HepG2 (cell line): ENCODE results near the gene HNRNPC. TPM values are rescaled to one million over a fixed set of nuclear protein-coding genes. Genes with fewer than 3 reads are reported as not detected.
A peak's percentile ranks its signal among the peaks of the same experiment; 100 is the strongest.

ENCODE experiments used
- ARID3A ChIP-seq: IDR thresholded peaks from 2 replicates; pipeline ENCODE4 v1.6.1; 2012; ENCODE audit warnings: low read depth, low read length, improper control_type of control experiment
- ASH2L ChIP-seq: fragments of 300-600, 200-600 bp; sonication (generic); IDR thresholded peaks from 2 replicates; pipeline ENCODE4 v1.7.0; 2017; ENCODE audit warnings: low read depth, mild to moderate bottlenecking, moderate library complexity, mixed read lengths, low read length; ENCODE audit not compliant: insufficient read length
- ATM ChIP-seq: fragments of 450-650 bp; IDR thresholded peaks from 2 replicates; pipeline ENCODE4 v1.7.1; 2017; ENCODE audit warnings: mild to moderate bottlenecking, borderline replicate concordance
- CERS6 ChIP-seq: sonication (generic); formaldehyde crosslinking; IDR thresholded peaks from 2 replicates; pipeline ENCODE4 v1.5.0; 2020; ENCODE audit warnings: missing genetic modification reagents
- CSRNP1 ChIP-seq: sonication (generic); formaldehyde crosslinking; IDR thresholded peaks from 2 replicates; pipeline ENCODE4 v1.8.1; 2023; ENCODE audit warnings: mild to moderate bottlenecking, missing genetic modification reagents
- FOXC1 ChIP-seq: sonication (generic); formaldehyde crosslinking; IDR thresholded peaks from 2 replicates; pipeline ENCODE4 v1.8.0; 2022; ENCODE audit warnings: mild to moderate bottlenecking, missing genetic modification reagents, borderline replicate concordance
- GTF2F1 ChIP-seq: fragments of 150-350 bp; IDR thresholded peaks from 2 replicates; pipeline ENCODE4 v1.6.1; 2014; ENCODE audit warnings: low read length
- HMG20B ChIP-seq: conservative IDR thresholded peaks from 2 replicates; pipeline ENCODE4 v1.6.1; 2016; ENCODE audit warnings: missing genetic modification reagents, missing compliant biosample characterization
- HOXA7 ChIP-seq: sonication (generic); formaldehyde crosslinking; IDR thresholded peaks from 2 replicates; pipeline ENCODE4 v1.8.1; 2022; ENCODE audit warnings: mild to moderate bottlenecking, missing genetic modification reagents, moderate library complexity
- MXD4 ChIP-seq: IDR thresholded peaks from 2 replicates; pipeline ENCODE4 v1.6.1; 2016; ENCODE audit warnings: mild to moderate bottlenecking, missing biosample characterization, missing genetic modification reagents
- MYNN ChIP-seq: sonication (generic); formaldehyde crosslinking; IDR thresholded peaks from 2 replicates; pipeline ENCODE4 v1.4.0; 2020; ENCODE audit warnings: mild to moderate bottlenecking, low read depth, missing genetic modification reagents
- NFE2L2 ChIP-seq: fragments of 150-350 bp; IDR thresholded peaks from 2 replicates; pipeline ENCODE4 v1.6.1; 2014; ENCODE audit warnings: low read length
- PITX1 ChIP-seq: sonication (generic); formaldehyde crosslinking; IDR thresholded peaks from 2 replicates; pipeline ENCODE4 v1.5.1; 2020; ENCODE audit warnings: mild to moderate bottlenecking, missing genetic modification reagents
- RAD21 ChIP-seq: fragments of 450-650 bp; formaldehyde crosslinking; IDR thresholded peaks from 2 replicates; pipeline ENCODE4 v1.5.0; 2020; ENCODE audit warnings: mild to moderate bottlenecking
- RFX5 ChIP-seq: IDR thresholded peaks from 2 replicates; pipeline ENCODE4 v1.6.1; 2011; ENCODE audit warnings: low read depth, low read length, improper control_type of control experiment
- SCMH1 ChIP-seq: sonication (generic); formaldehyde crosslinking; IDR thresholded peaks from 2 replicates; pipeline ENCODE4 v1.9.0; 2021; ENCODE audit warnings: missing genetic modification reagents, mild to moderate bottlenecking, borderline replicate concordance
- TBX3 ChIP-seq: fragments of 450-650 bp; IDR thresholded peaks from 2 replicates; pipeline ENCODE4 v1.6.1; 2017; ENCODE audit warnings: antibody characterized with exemption, mild to moderate bottlenecking, inconsistent platforms, borderline replicate concordance
- ZKSCAN5 ChIP-seq: sonication (generic); formaldehyde crosslinking; IDR thresholded peaks from 2 replicates; pipeline ENCODE4 v1.5.1; 2020; ENCODE audit warnings: mild to moderate bottlenecking, missing genetic modification reagents
- ZMAT3 ChIP-seq: sonication (generic); formaldehyde crosslinking; conservative IDR thresholded peaks from 2 replicates; pipeline ENCODE4 v1.7.0; 2021; ENCODE audit warnings: missing genetic modification reagents
- ZNF251 ChIP-seq: sonication (generic); formaldehyde crosslinking; IDR thresholded peaks from 2 replicates; pipeline ENCODE4 v1.9.0; 2021; ENCODE audit warnings: mild to moderate bottlenecking, missing genetic modification reagents
- ZNF460 ChIP-seq: sonication (generic); formaldehyde crosslinking; IDR thresholded peaks from 2 replicates; pipeline ENCODE4 v1.5.1; 2020; ENCODE audit warnings: missing genetic modification reagents, mild to moderate bottlenecking, borderline replicate concordance
- polyA plus RNA-seq, 8 experiments: library from polyadenylated mRNA; depleted of rRNA in 3 of 8; stranded (reverse) in 7 of 8; unstranded in 1 of 8; fragments of >200 nt; fragmentation: Illumina TruSeq in 4 of 8; extraction: Trizol in 4 of 8; gene quantifications; 2 replicates each; pipeline versions ENCODE4 v1.2.1 to v1.2.3, GENCODE V29; 2011 to 2016; ENCODE audit warnings: low read depth in 4 of 8, missing spikeins in 1 of 8, mixed read lengths in 1 of 8; ENCODE audit not compliant: insufficient read depth in 1 of 8
- total RNA-seq, 5 experiments: library from RNA; depleted of rRNA; stranded (reverse); fragments of >200 nt; fragmentation: Illumina TruSeq; extraction: Trizol; gene quantifications; 2 replicates each; pipeline ENCODE4 v1.2.3, GENCODE V29; 2016; ENCODE audit warnings: low read depth in 1 of 5
- TF ChIP-seq, protein P1 (sequence below): IDR thresholded peaks from 2 replicates; pipeline ENCODE4 v1.4.0; 2020; ENCODE audit warnings: mild to moderate bottlenecking, missing genetic modification reagents
- TF ChIP-seq, protein P2 (sequence below): sonication (generic); formaldehyde crosslinking; conservative IDR thresholded peaks from 2 replicates; pipeline ENCODE4 v1.4.0; 2020; ENCODE audit warnings: missing genetic modification reagents

The HNRNPC gene
- total and polyA plus RNA-seq, 2 of the 13 experiments (the other 11 are each of a cell fraction or from before 2014, with no cell fraction given), result 628 to 1,099 TPM

DNA sequence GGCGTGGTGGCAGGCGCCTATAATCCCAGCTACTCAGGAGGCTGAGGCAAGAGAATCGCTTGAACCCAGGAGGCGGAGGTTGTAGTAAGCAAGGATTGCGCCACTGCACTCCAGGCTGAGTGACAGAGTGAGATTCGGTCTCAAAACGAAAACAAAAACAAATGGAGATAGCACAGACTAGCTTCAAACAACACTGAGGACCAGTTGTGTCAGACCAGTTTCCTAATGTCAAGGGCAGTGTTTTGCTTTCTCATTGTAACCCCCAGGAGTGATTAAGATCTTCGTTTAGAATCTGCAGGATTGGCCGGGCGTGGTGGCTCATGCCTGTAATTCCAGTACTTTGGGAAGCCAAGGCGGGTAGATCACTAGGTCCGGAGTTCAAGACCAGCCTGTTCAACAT is 29.1 kb upstream of the HNRNPC start (continued):
- TF ChIP-seq ZNF251, result no peak
- TF ChIP-seq HOXA7 (CRISPR knock-in tag), result no peak
- no peak for TF ChIP-seq ASH2L
- no peak for TF ChIP-seq GTF2F1
- no peak for TF ChIP-seq CERS6 (CRISPR knock-in tag)
- no peak for TF ChIP-seq ARID3A
- TF ChIP-seq RFX5, result no peak
- TF ChIP-seq FOXC1 (CRISPR knock-in tag), result no peak
- no peak for TF ChIP-seq MYNN
- 0 out of 2 replicates have a peak, but pooled peaks have one; percentile 18 for TF ChIP-seq PITX1 (CRISPR knock-in tag)
- TF ChIP-seq NFE2L2, result no peak
- TF ChIP-seq ATM, result no peak
- TF ChIP-seq ZNF460 (CRISPR knock-in tag), result peak; percentile 54; the same call in 1 of the 2 replicates
- 0 out of 2 replicates have a peak, but pooled peaks have one; percentile 21 for TF ChIP-seq ZKSCAN5 (CRISPR knock-in tag)
- TF ChIP-seq, protein P1, sequence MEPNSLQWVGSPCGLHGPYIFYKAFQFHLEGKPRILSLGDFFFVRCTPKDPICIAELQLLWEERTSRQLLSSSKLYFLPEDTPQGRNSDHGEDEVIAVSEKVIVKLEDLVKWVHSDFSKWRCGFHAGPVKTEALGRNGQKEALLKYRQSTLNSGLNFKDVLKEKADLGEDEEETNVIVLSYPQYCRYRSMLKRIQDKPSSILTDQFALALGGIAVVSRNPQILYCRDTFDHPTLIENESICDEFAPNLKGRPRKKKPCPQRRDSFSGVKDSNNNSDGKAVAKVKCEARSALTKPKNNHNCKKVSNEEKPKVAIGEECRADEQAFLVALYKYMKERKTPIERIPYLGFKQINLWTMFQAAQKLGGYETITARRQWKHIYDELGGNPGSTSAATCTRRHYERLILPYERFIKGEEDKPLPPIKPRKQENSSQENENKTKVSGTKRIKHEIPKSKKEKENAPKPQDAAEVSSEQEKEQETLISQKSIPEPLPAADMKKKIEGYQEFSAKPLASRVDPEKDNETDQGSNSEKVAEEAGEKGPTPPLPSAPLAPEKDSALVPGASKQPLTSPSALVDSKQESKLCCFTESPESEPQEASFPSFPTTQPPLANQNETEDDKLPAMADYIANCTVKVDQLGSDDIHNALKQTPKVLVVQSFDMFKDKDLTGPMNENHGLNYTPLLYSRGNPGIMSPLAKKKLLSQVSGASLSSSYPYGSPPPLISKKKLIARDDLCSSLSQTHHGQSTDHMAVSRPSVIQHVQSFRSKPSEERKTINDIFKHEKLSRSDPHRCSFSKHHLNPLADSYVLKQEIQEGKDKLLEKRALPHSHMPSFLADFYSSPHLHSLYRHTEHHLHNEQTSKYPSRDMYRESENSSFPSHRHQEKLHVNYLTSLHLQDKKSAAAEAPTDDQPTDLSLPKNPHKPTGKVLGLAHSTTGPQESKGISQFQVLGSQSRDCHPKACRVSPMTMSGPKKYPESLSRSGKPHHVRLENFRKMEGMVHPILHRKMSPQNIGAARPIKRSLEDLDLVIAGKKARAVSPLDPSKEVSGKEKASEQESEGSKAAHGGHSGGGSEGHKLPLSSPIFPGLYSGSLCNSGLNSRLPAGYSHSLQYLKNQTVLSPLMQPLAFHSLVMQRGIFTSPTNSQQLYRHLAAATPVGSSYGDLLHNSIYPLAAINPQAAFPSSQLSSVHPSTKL (CRISPR knock-in tag), result peak; percentile 59
- TF ChIP-seq ZMAT3, result no peak
- TF ChIP-seq CSRNP1 (CRISPR knock-in tag), result no peak
- TF ChIP-seq MXD4, result no peak
- TF ChIP-seq, protein P2, sequence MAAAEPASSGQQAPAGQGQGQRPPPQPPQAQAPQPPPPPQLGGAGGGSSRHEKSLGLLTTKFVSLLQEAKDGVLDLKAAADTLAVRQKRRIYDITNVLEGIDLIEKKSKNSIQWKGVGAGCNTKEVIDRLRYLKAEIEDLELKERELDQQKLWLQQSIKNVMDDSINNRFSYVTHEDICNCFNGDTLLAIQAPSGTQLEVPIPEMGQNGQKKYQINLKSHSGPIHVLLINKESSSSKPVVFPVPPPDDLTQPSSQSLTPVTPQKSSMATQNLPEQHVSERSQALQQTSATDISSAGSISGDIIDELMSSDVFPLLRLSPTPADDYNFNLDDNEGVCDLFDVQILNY, result no peak
- TF ChIP-seq HMG20B (CRISPR knock-in tag), result 0 out of 2 replicates have a peak, but pooled peaks have one; percentile 35
- 0 out of 2 replicates have a peak, but pooled peaks have one; percentile 28 for TF ChIP-seq RAD21 (CRISPR knock-in tag)
- TF ChIP-seq TBX3, result no peak
- no peak for TF ChIP-seq SCMH1 (CRISPR knock-in tag)
